Right lobe of liver (tissue), 4 donors: ENCODE measurements around the gene LSM14A.
A peak's percentile ranks its signal among the peaks of the same experiment; 100 is the strongest.

Experiments
- CTCF ChIP-seq, 4 donors: fragments of 200-600 bp in 3 of 4; fragments of 450-650 bp in 1 of 4; IDR thresholded peaks; one replicate each; pipeline versions ENCODE4 v1.5.1 to v1.8.0; 2016 to 2022; ENCODE audit warnings: antibody characterized with exemption in 4 of 4, mild to moderate bottlenecking in 2 of 4
- POLR2A ChIP-seq: fragments of 450-650 bp; IDR thresholded peaks from one replicate; pipeline ENCODE4 v1.6.1; 2017; ENCODE audit warnings: antibody characterized with exemption, mild to moderate bottlenecking
- donor health status: DM: no; HTN: no; CAD: no.
- donor health status: DM: no; HTN: no; CAD: no.
- donor health status: DM: no; HTN: yes; CAD: no.

- TF ChIP-seq CTCF (IDR thresholded peaks at IDR 0.05) (no peak), POLR2A (peak; percentile 85)
Measured at GRCh38 chr19:34171877-34172660, at the start of gene LSM14A.
